Cerebellar cortex (tissue), 1 donor: ENCODE measurements around the gene ASGR2.
"Not testable (repeated sequence)": the region's sequence is repeated elsewhere in the genome, so short reads cannot be mapped to it uniquely, and the experiment has no call there.

Experiments
- DNase-seq: peaks from one replicate; pipeline ENCODE4 v3.0.0-alpha.2; 2015; ENCODE audit warnings: low spot score

Gene ASGR2

GRCh38 chr17:7098802-7099459, 15.7 kb downstream of the ASGR2 start:
- DNase-seq = no peak

GRCh38 chr17:7097940-7098339, 16.7 kb downstream of the ASGR2 start:
- DNase-seq = no peak

- no peak for DNase-seq
These were observed 19.0 kb downstream of the ASGR2 start for GRCh38 chr17:7095625-7096024.

- no peak for DNase-seq
These were observed 20.0 kb downstream of the ASGR2 start for GRCh38 chr17:7094652-7095019.

- DNase-seq = not testable (repeated sequence)
These were observed 23.2 kb downstream of the ASGR2 start for GRCh38 chr17:7091311-7092005.

GRCh38 chr17:7089570-7089969, 25.1 kb downstream of the ASGR2 start:
- DNase-seq = not testable (repeated sequence)

- DNase-seq = not testable (repeated sequence)
These were observed 26.2 kb downstream of the ASGR2 start for GRCh38 chr17:7088442-7088841.

GRCh38 chr17:7084088-7084487, 30.5 kb downstream of the ASGR2 start:
- no peak for DNase-seq

GRCh38 chr17:7083592-7083991, 31.0 kb downstream of the ASGR2 start:
- no peak for DNase-seq

GRCh38 chr17:7081341-7082062, 33.1 kb downstream of the ASGR2 start:
- DNase-seq = no peak

GRCh38 chr17:7080456-7081041, 34.1 kb downstream of the ASGR2 start:
- peak; percentile 19 for DNase-seq

GRCh38 chr17:7079581-7080455, 34.8 kb downstream of the ASGR2 start, which contains the start of gene CLEC10A:
Gene CLEC10A (minus strand): TSS chr17:7080251. CDS start chr17:7078812, 1,439 bp downstream.
- DNase-seq = no peak

- no peak for DNase-seq
These were observed 35.9 kb downstream of the ASGR2 start for GRCh38 chr17:7078711-7079110.

GRCh38 chr17:7077911-7078546, 36.6 kb downstream of the ASGR2 start:
- DNase-seq = no peak

GRCh38 chr17:7074931-7075330, 39.7 kb downstream of the ASGR2 start:
- DNase-seq = no peak

GRCh38 chr17:7072406-7072805, 42.2 kb downstream of the ASGR2 start:
- DNase-seq = no peak

GRCh38 chr17:7070712-7071111, 43.9 kb downstream of the ASGR2 start:
- DNase-seq = no peak

- DNase-seq = no peak
These were observed 46.4 kb downstream of the ASGR2 start for GRCh38 chr17:7068268-7068667.

- DNase-seq = no peak
These were observed 47.4 kb downstream of the ASGR2 start for GRCh38 chr17:7067198-7067597.

GRCh38 chr17:7064261-7064660, 50.4 kb downstream of the ASGR2 start:
- DNase-seq = no peak

- DNase-seq = no peak
These were observed 51.0 kb downstream of the ASGR2 start for GRCh38 chr17:7063518-7064094.
